H1 (cell line): ENCODE measurements around the gene DCP1A. TPM values are rescaled to one million over a fixed set of nuclear protein-coding genes. Genes with fewer than 3 reads are reported as not detected.

Source experiments
- CTCF ChIA-PET: fragments of 300-600 bp; sonication (Branson Sonifier 250); formaldehyde crosslinking; loops from one replicate; lab custom pipeline; 2021; ENCODE audit not compliant: partially characterized antibody; lab: Charles Lee
- POLR2A ChIA-PET: fragments of 300-600 bp; sonication (Branson Sonifier 250); formaldehyde crosslinking; loops from one replicate; lab custom pipeline; 2021; ENCODE audit warnings: inconsistent platforms; ENCODE audit not compliant: partially characterized antibody; lab: Charles Lee
- DNase-seq, 2 experiments: peaks; one replicate each; pipeline versions ENCODE4 v3.0.0 to v3.0.0-alpha.2; 2010 to 2022; ENCODE audit warnings: low spot score in 2 of 2, low read depth in 1 of 2, mixed read lengths in 1 of 2
- FAIRE-seq: peaks from 2 replicates; lab custom pipeline; 2011; peaks lifted over from hg19 to GRCh38; lab: Jason Lieb, UNC
- H2AFZ ChIP-seq: 2 replicates; pipeline ENCODE4 v1.8.1; 2012; ENCODE audit warnings: low read length, inconsistent platforms
- H2AK5ac ChIP-seq: 2 replicates; pipeline ENCODE4 v1.6.1; 2013; ENCODE audit warnings: low read depth, low read length
- H2BK120ac ChIP-seq: replicated peaks from 2 replicates; pipeline ENCODE3; 2013; ENCODE audit warnings: low read depth, low read length, inconsistent platforms
- H2BK12ac ChIP-seq: 2 replicates; pipeline ENCODE4 v1.6.1; 2013; ENCODE audit warnings: low read depth, low read length
- H2BK15ac ChIP-seq: 2 replicates; pipeline ENCODE4 v1.6.1; 2013; ENCODE audit warnings: low read length
- H2BK20ac ChIP-seq: 2 replicates; pipeline ENCODE4 v1.6.1; 2013; ENCODE audit warnings: low read length
- H2BK5ac ChIP-seq: 2 replicates; pipeline ENCODE4 v1.6.1; 2013; ENCODE audit warnings: low read depth, low read length
- H3K14ac ChIP-seq: 2 replicates; pipeline ENCODE4 v1.6.1; 2013; ENCODE audit warnings: inconsistent platforms; ENCODE audit not compliant: insufficient read length
- H3K18ac ChIP-seq: 2 replicates; pipeline ENCODE4 v1.6.1; 2013; ENCODE audit warnings: low read length; ENCODE audit errors: extremely low read depth
- H3K23ac ChIP-seq: 2 replicates; pipeline ENCODE4 v1.6.1; 2013; ENCODE audit warnings: inconsistent platforms; ENCODE audit not compliant: insufficient read length
- H3K23me2 ChIP-seq: 2 replicates; pipeline ENCODE4 v1.6.1; 2013; ENCODE audit warnings: low read depth, low read length
- H3K27ac ChIP-seq: 2 replicates; pipeline ENCODE4 v1.6.1; 2011; ENCODE audit warnings: low read depth, low read length, inconsistent platforms
- H3K27me3 ChIP-seq, 4 experiments: replicated peaks in 1 of 4; 1 replicate in 1 of 4; 2 replicates in 3 of 4; pipeline versions ENCODE4 v1.6.1 to v1.8.1; 2011 to 2013; ENCODE audit warnings: low read length in 3 of 4, mild to moderate bottlenecking in 3 of 4, inconsistent platforms in 2 of 4, mixed read lengths in 2 of 4, moderate library complexity in 1 of 4; ENCODE audit not compliant: control insufficient read depth in 3 of 4, insufficient read depth in 3 of 4; ENCODE audit errors: extremely low read depth in 1 of 4
- H3K36me3 ChIP-seq, 4 experiments: 2 replicates each; pipeline versions ENCODE4 v1.6.1 to v1.8.1; 2011 to 2013; ENCODE audit warnings: mild to moderate bottlenecking in 4 of 4, low read length in 3 of 4, moderate library complexity in 2 of 4, control low read depth in 1 of 4, inconsistent platforms in 1 of 4; ENCODE audit not compliant: insufficient read depth in 4 of 4, control insufficient read depth in 2 of 4
- H3K4ac ChIP-seq: replicated peaks from 2 replicates; pipeline ENCODE3; 2013; ENCODE audit warnings: low read length, low read depth, mixed read lengths, inconsistent platforms; ENCODE audit not compliant: insufficient read length
- H3K4me1 ChIP-seq, 4 experiments: replicated peaks in 1 of 4; 1 replicate in 1 of 4; 2 replicates in 3 of 4; pipeline versions ENCODE4 v1.6.1 to v1.8.1; 2011 to 2013; ENCODE audit warnings: low read length in 3 of 4, inconsistent platforms in 2 of 4, mixed read lengths in 1 of 4; ENCODE audit not compliant: insufficient read depth in 4 of 4, control insufficient read depth in 3 of 4
- H3K4me2 ChIP-seq, 2 experiments: 2 replicates each; pipeline versions ENCODE4 v1.6.1 to v1.8.1; 2011 to 2013; ENCODE audit warnings: low read depth in 2 of 2, low read length in 2 of 2, control low read depth in 1 of 2, inconsistent platforms in 1 of 2, mild to moderate bottlenecking in 1 of 2; ENCODE audit not compliant: insufficient read depth in 1 of 2
- H3K4me3 ChIP-seq, 4 experiments: fragments of 200-600, 300-600 bp in 1 of 4; sonication (generic), shearing (Covaris generic), sonication (Bioruptor Twin) in 1 of 4; 2 replicates each; pipeline versions ENCODE4 v1.5.1 to v1.8.1; 2011 to 2016; ENCODE audit warnings: low read length in 4 of 4, low read depth in 3 of 4, control low read depth in 2 of 4, inconsistent platforms in 2 of 4, mild to moderate bottlenecking in 2 of 4, mixed read lengths in 1 of 4, moderate library complexity in 1 of 4; ENCODE audit not compliant: insufficient read depth in 2 of 4; ENCODE audit errors: extremely low read depth in 1 of 4
- H3K56ac ChIP-seq: replicated peaks from 2 replicates; pipeline ENCODE3; 2013; ENCODE audit warnings: low read depth, mild to moderate bottlenecking, mixed read lengths, low read length, inconsistent platforms; ENCODE audit not compliant: insufficient read length
- H3K79me1 ChIP-seq: 2 replicates; pipeline ENCODE4 v1.6.1; 2013; ENCODE audit warnings: low read depth, low read length, control low read depth
- H3K79me2 ChIP-seq, 2 experiments: 2 replicates each; pipeline versions ENCODE4 v1.6.1 to v1.8.1; 2012 to 2013; ENCODE audit warnings: low read length in 2 of 2, mild to moderate bottlenecking in 2 of 2, inconsistent platforms in 1 of 2; ENCODE audit not compliant: insufficient read depth in 2 of 2, control insufficient read depth in 1 of 2
- H3K9ac ChIP-seq, 4 experiments: replicated peaks in 1 of 4; 1 replicate in 1 of 4; 2 replicates in 3 of 4; pipeline versions ENCODE4 v1.6.1 to v1.8.1; 2011 to 2013; ENCODE audit warnings: low read depth in 3 of 4, low read length in 3 of 4, control low read depth in 2 of 4, mild to moderate bottlenecking in 2 of 4, moderate library complexity in 2 of 4, inconsistent platforms in 1 of 4; ENCODE audit errors: extremely low read depth in 1 of 4
- H3K9me3 ChIP-seq, 2 experiments: 2 replicates each; pipeline versions ENCODE4 v1.6.1 to v1.8.1; 2012 to 2013; ENCODE audit warnings: mild to moderate bottlenecking in 2 of 2, moderate library complexity in 2 of 2, control low read depth in 1 of 2, inconsistent platforms in 1 of 2, low read depth in 1 of 2, low read length in 1 of 2, mixed read lengths in 1 of 2; ENCODE audit not compliant: insufficient read depth in 2 of 2
- H4K20me1 ChIP-seq, 2 experiments: replicated peaks in 1 of 2; 2 replicates each; pipeline versions ENCODE3 to v1.8.1; 2011 to 2013; ENCODE audit warnings: inconsistent platforms in 2 of 2, low read length in 2 of 2, mild to moderate bottlenecking in 1 of 2; ENCODE audit not compliant: insufficient read depth in 2 of 2, control insufficient read depth in 1 of 2
- H4K5ac ChIP-seq: 2 replicates; pipeline ENCODE4 v1.6.1; 2013; ENCODE audit warnings: low read length, low read depth, mixed read lengths, inconsistent platforms; ENCODE audit not compliant: insufficient read length
- H4K8ac ChIP-seq: 2 replicates; pipeline ENCODE4 v1.8.0; 2013; ENCODE audit warnings: mild to moderate bottlenecking, moderate library complexity, low read length, inconsistent platforms; ENCODE audit not compliant: insufficient read depth; ENCODE audit errors: extremely low read depth
- H4K91ac ChIP-seq: replicated peaks from 2 replicates; pipeline ENCODE3; 2013; ENCODE audit warnings: low read length, mixed read lengths, inconsistent platforms; ENCODE audit not compliant: insufficient read length
- CREB1 ChIP-seq: IDR thresholded peaks from 2 replicates; pipeline ENCODE4 v1.6.1; 2012; ENCODE audit warnings: inconsistent platforms
- FOSL1 ChIP-seq: IDR thresholded peaks from 2 replicates; pipeline ENCODE4 v1.6.1; 2011; ENCODE audit warnings: mild to moderate bottlenecking, low read depth, low read length, moderate library complexity; ENCODE audit not compliant: insufficient read depth
- GABPA ChIP-seq: IDR thresholded peaks from 2 replicates; pipeline ENCODE4 v1.6.1; 2011; ENCODE audit warnings: mild to moderate bottlenecking, low read length, moderate library complexity, borderline replicate concordance; ENCODE audit not compliant: insufficient read depth
- KDM1A ChIP-seq: fragments of 200-600, 300-600 bp; sonication (generic); IDR thresholded peaks from 2 replicates; pipeline ENCODE4 v1.7.1; 2016; ENCODE audit warnings: mild to moderate bottlenecking, low read length, borderline replicate concordance
- NRF1 ChIP-seq: IDR thresholded peaks from 2 replicates; pipeline ENCODE4 v1.6.1; 2011; ENCODE audit warnings: mild to moderate bottlenecking, low read depth, low read length, improper control_type of control experiment
- POLR2A ChIP-seq, 2 experiments: IDR thresholded peaks; 1 replicate in 1 of 2; 2 replicates in 1 of 2; pipeline ENCODE4 v1.6.1; 2011; ENCODE audit warnings: low read depth in 2 of 2, low read length in 2 of 2, mild to moderate bottlenecking in 2 of 2; ENCODE audit errors: control extremely low read depth in 1 of 2
- POLR2AphosphoS5 ChIP-seq: IDR thresholded peaks from 2 replicates; pipeline ENCODE4 v1.6.1; 2011; ENCODE audit warnings: low read depth, low read length
- WGBS, 2 experiments: shearing (Covaris generic) in 1 of 2; methylation state at CpG; one replicate each; pipeline versions ENCODE4 v1.1.6 to v1.1.7; 2013 to 2015; ENCODE audit warnings: low lambda C conversion rate in 2 of 2, mixed read lengths in 2 of 2, inconsistent platforms in 1 of 2, low coverage in 1 of 2, missing lambda C conversion rate in 1 of 2; ENCODE audit not compliant: insufficient replicate concordance in 2 of 2, insufficient coverage in 1 of 2, insufficient read length in 1 of 2; ENCODE audit errors: extremely low coverage in 1 of 2, missing lambda C conversion rate in 1 of 2; 5-methylcytosine and 5-hydroxymethylcytosine counted together
- polyA plus RNA-seq, 7 experiments: library from polyadenylated mRNA; depleted of rRNA in 3 of 7; stranded (reverse) in 5 of 7; unstranded in 2 of 7; fragments of >200 nt in 5 of 7; fragments of 200-250 nt in 2 of 7; gene quantifications; 1 replicate in 5 of 7; 2 replicates in 1 of 7; 4 replicates in 1 of 7; pipeline versions ENCODE4 v1.2.1 to v1.2.3, GENCODE V29; 2011 to 2013; ENCODE audit warnings: missing spikeins in 2 of 7, mixed read lengths in 2 of 7
- total RNA-seq: library from RNA; stranded (reverse); fragmentation: NEBNext Ultra II Directional; extraction: Animal tissue kit (Norgen Biotek cat#: 25700); gene quantifications from 2 replicates; pipeline ENCODE4 v1.2.1, GENCODE V29; 2021
- TF ChIP-seq, protein P1 (sequence below): IDR thresholded peaks from 2 replicates; pipeline ENCODE4 v1.6.1; 2011; ENCODE audit warnings: low read length, improper control_type of control experiment
- TF ChIP-seq, protein P2 (sequence below): IDR thresholded peaks from 2 replicates; pipeline ENCODE4 v1.6.1; 2012; ENCODE audit warnings: inconsistent platforms

The DCP1A gene
- total and polyA plus RNA-seq, 2 of the 8 experiments (the other 6 are each of a cell fraction or from before 2014, with no cell fraction given) = 13.2 to 15.9 TPM

DNA sequence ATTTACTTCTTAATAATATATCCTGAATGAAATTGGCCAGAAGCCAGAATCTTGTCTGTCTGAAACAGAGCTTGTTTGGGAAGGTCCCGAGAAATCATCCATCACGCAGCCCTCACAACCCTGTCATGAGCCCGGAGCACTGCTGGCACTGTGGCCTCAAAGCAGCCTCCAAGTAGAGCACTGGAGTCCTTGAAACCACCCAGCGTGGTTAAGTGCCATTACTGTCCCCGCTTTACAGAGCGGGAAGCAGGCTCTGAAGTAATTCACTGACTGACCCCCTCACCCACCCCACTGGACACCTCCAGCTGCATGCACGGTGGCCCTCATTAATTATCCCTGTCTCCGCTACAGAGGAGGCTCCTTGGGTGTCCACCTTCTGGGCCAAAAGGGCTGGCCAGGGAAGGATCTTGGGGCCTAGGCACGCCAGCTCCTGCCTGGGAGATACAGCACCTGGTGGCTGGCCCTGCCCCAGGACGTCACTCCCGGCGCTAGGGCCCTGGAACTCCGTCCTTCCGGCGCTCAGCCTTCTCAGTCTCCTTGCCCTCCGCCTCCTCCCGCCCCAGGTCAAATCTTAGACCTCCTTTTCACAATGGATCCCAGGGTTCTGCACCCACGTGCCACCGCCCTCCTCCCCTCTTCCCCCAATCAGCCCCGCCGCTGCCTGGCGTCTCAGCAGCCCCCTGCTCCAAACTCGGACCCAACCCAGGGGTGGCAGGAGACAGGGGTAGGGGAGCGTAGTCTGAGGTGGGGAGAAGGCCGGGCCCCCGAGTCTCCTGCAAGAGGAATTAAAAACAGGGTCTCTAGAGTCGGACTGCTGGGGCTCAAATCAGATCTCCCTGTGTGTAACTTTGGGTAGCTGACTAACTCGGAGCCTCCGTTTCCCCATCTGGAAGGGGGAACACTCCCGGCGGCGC is 92.6 kb downstream of the DCP1A start:
- 4% methylated on average over 31 of the region's 32 CpGs; no CpG with 5 or more reads in 1 of the 2 experiments for WGBS, 2 experiments
- no peak overlapping the region for H2BK15ac ChIP-seq
- peak overlapping the region; percentile 60 for H4K5ac ChIP-seq
- no peak overlapping the region for H2BK120ac ChIP-seq
- H3K4me2 ChIP-seq = peak overlapping the region; percentile 91 to 98
- peaks cover 23 to 44% (median 32%) of the 10 kb centered on the region in 4 experiments for H3K4me1 ChIP-seq
- H4K8ac ChIP-seq = peak overlapping the region; percentile 83
- no peak overlapping the region for H2AFZ ChIP-seq
- peaks cover 28 to 33% of the 10 kb centered on the region in 2 experiments for H4K20me1 ChIP-seq
- ChIA-PET POLR2A (interaction anchor here (0.9 to 20.5 kb wide), 10 partner anchors 11 to 93 kb away, joined by 3 to 449 read pairs (median 10); partner anchors contain the start of gene DCP1A), CTCF (interaction anchor here (0.9 to 1.4 kb wide), 5 partner anchors 10 to 34 kb away, joined by 3 to 6 read pairs (median 4); no protein-coding TSS in a partner anchor)
- no peak overlapping the region for H2AK5ac ChIP-seq
- no peaks in the 10 kb centered on the region for H3K9me3 ChIP-seq
- peak overlapping the region; percentile 93 for H3K18ac ChIP-seq
- H3K79me2 ChIP-seq = peaks cover 51 to 63% of the 10 kb centered on the region in 2 experiments
- peak overlapping the region; percentile 18 for H3K14ac ChIP-seq
- peak overlapping the region; percentile 45 for H4K91ac ChIP-seq
- no peaks in the 10 kb centered on the region; a peak in 1 of 7 replicates for H3K27me3 ChIP-seq
- peak overlapping the region; percentile 44 for H3K56ac ChIP-seq
- peak overlapping the region; percentile 72 for H3K27ac ChIP-seq
- DNase-seq (peak in 1 of 2 experiments; percentile 72), FAIRE-seq (no peak)
- peak overlapping the region; percentile 98 to 100 (median 98) for H3K4me3 ChIP-seq
- peaks cover 14% of the 10 kb centered on the region for H3K79me1 ChIP-seq
- no peak overlapping the region; the same call in 1 of the 2 replicates for H2BK12ac ChIP-seq
- H2BK20ac ChIP-seq = no peak overlapping the region
- peaks cover 0 to 7% (median 0%) of the 10 kb centered on the region in 4 experiments; a peak in 1 of 8 replicates for H3K36me3 ChIP-seq
- peak overlapping the region; percentile 90; the same call in 1 of the 2 replicates for H2BK5ac ChIP-seq
- H3K4ac ChIP-seq = peak overlapping the region; percentile 75
- H3K9ac ChIP-seq = peak overlapping the region; percentile 82 to 91 (median 86)
- no peak overlapping the region for H3K23ac ChIP-seq
- peaks cover 18% of the 10 kb centered on the region for H3K23me2 ChIP-seq
- TF ChIP-seq NRF1 = no peak
- TF ChIP-seq KDM1A = no peak
- peak; percentile 78 for TF ChIP-seq CREB1
- TF ChIP-seq, protein P1, sequence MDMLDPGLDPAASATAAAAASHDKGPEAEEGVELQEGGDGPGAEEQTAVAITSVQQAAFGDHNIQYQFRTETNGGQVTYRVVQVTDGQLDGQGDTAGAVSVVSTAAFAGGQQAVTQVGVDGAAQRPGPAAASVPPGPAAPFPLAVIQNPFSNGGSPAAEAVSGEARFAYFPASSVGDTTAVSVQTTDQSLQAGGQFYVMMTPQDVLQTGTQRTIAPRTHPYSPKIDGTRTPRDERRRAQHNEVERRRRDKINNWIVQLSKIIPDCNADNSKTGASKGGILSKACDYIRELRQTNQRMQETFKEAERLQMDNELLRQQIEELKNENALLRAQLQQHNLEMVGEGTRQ = no peak
- TF ChIP-seq FOSL1 = peak; percentile 87
- peak; percentile 20; the same call in 1 of the 2 replicates for TF ChIP-seq POLR2AphosphoS5
- peak; percentile 55; the same call in 1 of the 2 replicates for TF ChIP-seq GABPA
- TF ChIP-seq, protein P2, sequence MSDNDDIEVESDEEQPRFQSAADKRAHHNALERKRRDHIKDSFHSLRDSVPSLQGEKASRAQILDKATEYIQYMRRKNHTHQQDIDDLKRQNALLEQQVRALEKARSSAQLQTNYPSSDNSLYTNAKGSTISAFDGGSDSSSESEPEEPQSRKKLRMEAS = peak; percentile 78
- peak in 1 of 2 experiments; percentile 48; a peak in 2 of 3 replicates for TF ChIP-seq POLR2A (IDR thresholded peaks at IDR 0.05; ENCODE audit: control extremely low read depth in 1 of 2, low read depth in 2 of 2, low read length in 2 of 2)
